Muscle layer of duodenum (tissue), 2 donors: ENCODE measurements around the gene VAPA.
"Not testable (repeated sequence)": the region's sequence is repeated elsewhere in the genome, so short reads cannot be mapped to it uniquely, and the experiment has no call there.

Experiments
- H3K27ac ChIP-seq: one replicate; pipeline ENCODE4 v1.7.0; 2013; ENCODE audit warnings: mild to moderate bottlenecking, low read length
- H3K27me3 ChIP-seq: one replicate; pipeline ENCODE4 v1.7.0; 2013; ENCODE audit warnings: low read depth, mild to moderate bottlenecking, control low read depth, low read length
- H3K36me3 ChIP-seq, 2 donors: one replicate each; pipeline ENCODE4 v1.7.0; 2013; ENCODE audit warnings: low read length in 2 of 2, control low read depth in 1 of 2, mild to moderate bottlenecking in 1 of 2; ENCODE audit not compliant: insufficient read depth in 2 of 2, control insufficient read depth in 1 of 2
- H3K4me1 ChIP-seq, 2 donors: one replicate each; pipeline ENCODE4 v1.7.0; 2013; ENCODE audit warnings: low read length in 2 of 2, mild to moderate bottlenecking in 2 of 2, control low read depth in 1 of 2, moderate library complexity in 1 of 2; ENCODE audit not compliant: insufficient read depth in 2 of 2, control insufficient read depth in 1 of 2
- H3K4me3 ChIP-seq, 2 donors: one replicate each; pipeline ENCODE4 v1.7.0; 2013; ENCODE audit warnings: low read length in 2 of 2, low read depth in 1 of 2, mild to moderate bottlenecking in 1 of 2
- H3K9me3 ChIP-seq, 2 donors: one replicate each; pipeline ENCODE4 v1.7.0; 2013; ENCODE audit warnings: low read length in 2 of 2, control low read depth in 1 of 2, mild to moderate bottlenecking in 1 of 2; ENCODE audit not compliant: control insufficient read depth in 1 of 2
- donor health status: healthy.

VAPA gene

GRCh38 chr18:9906481-9906880 is 7.3 kb upstream of the VAPA start:
- H3K27ac ChIP-seq, result no peak overlapping the region
- H3K9me3 ChIP-seq, result no peaks in the 10 kb centered on the region
- no peaks in the 10 kb centered on the region for H3K27me3 ChIP-seq
- H3K4me3 ChIP-seq, result no peak overlapping the region
- no peaks in the 10 kb centered on the region for H3K36me3 ChIP-seq
- H3K4me1 ChIP-seq, result no peaks in the 10 kb centered on the region

GRCh38 chr18:9907867-9908266 is 5.9 kb upstream of the VAPA start:
- H3K27ac ChIP-seq, result no peak overlapping the region
- H3K4me1 ChIP-seq, result no peaks in the 10 kb centered on the region
- H3K27me3 ChIP-seq, result no peaks in the 10 kb centered on the region
- H3K9me3 ChIP-seq, result no peaks in the 10 kb centered on the region
- H3K36me3 ChIP-seq, result no peaks in the 10 kb centered on the region
- no peak overlapping the region for H3K4me3 ChIP-seq

GRCh38 chr18:9910071-9910470 is 3.7 kb upstream of the VAPA start:
- no peaks in the 10 kb centered on the region for H3K9me3 ChIP-seq
- H3K4me3 ChIP-seq, result no peak overlapping the region
- no peaks in the 10 kb centered on the region for H3K27me3 ChIP-seq
- H3K4me1 ChIP-seq, result no peaks in the 10 kb centered on the region
- no peak overlapping the region for H3K27ac ChIP-seq
- H3K36me3 ChIP-seq, result peaks cover 0 to 10% of the 10 kb centered on the region in 2 donors

GRCh38 chr18:9910661-9911060 is 3.2 kb upstream of the VAPA start:
- Histone ChIP-seq H3K27ac (no peak overlapping the region), H3K9me3 (no peaks in the 10 kb centered on the region), H3K4me1 (no peaks in the 10 kb centered on the region), H3K4me3 (no peak overlapping the region), H3K36me3 (peaks cover 0 to 15% of the 10 kb centered on the region in 2 donors), H3K27me3 (no peaks in the 10 kb centered on the region)

- Histone ChIP-seq H3K9me3 (no peaks in the 10 kb centered on the region), H3K27ac (no peak overlapping the region), H3K36me3 (peaks cover 0 to 15% of the 10 kb centered on the region in 2 donors), H3K27me3 (no peaks in the 10 kb centered on the region), H3K4me1 (no peaks in the 10 kb centered on the region), H3K4me3 (no peak overlapping the region)
Observed at GRCh38 chr18:9911226-9911625, 2.6 kb upstream of the VAPA start.

- not testable (repeated sequence) for H3K4me3 ChIP-seq, H3K27me3 ChIP-seq, H3K27ac ChIP-seq, H3K9me3 ChIP-seq, H3K4me1 ChIP-seq
- peaks cover 0 to 15% of the 10 kb centered on the region in 2 donors for H3K36me3 ChIP-seq
Observed at GRCh38 chr18:9912285-9912684, 1.5 kb upstream of the VAPA start.

- Histone ChIP-seq H3K36me3 (peaks cover 0 to 15% of the 10 kb centered on the region in 2 donors), H3K4me1 (peaks cover 3 to 17% of the 10 kb centered on the region in 2 donors), H3K27ac (peak overlapping the region; percentile 94), H3K4me3 (peak overlapping the region; percentile 68 to 88), H3K9me3 (no peaks in the 10 kb centered on the region), H3K27me3 (no peaks in the 10 kb centered on the region)
Observed at GRCh38 chr18:9913151-9913525, 678 bp upstream of the VAPA start.

- no peaks in the 10 kb centered on the region for H3K27me3 ChIP-seq
- no peaks in the 10 kb centered on the region for H3K9me3 ChIP-seq
- H3K36me3 ChIP-seq, result peaks cover 0 to 15% of the 10 kb centered on the region in 2 donors
Observed at GRCh38 chr18:9914334-9914583, 443 bp downstream of the VAPA start.

GRCh38 chr18:9914584-9915290 is 921 bp downstream of the VAPA start:
- Histone ChIP-seq H3K9me3 (no peaks in the 10 kb centered on the region), H3K27ac (peak overlapping the region; percentile 96), H3K4me3 (peak overlapping the region; percentile 83 to 96), H3K36me3 (peaks cover 0 to 15% of the 10 kb centered on the region in 2 donors), H3K4me1 (peaks cover 11 to 33% of the 10 kb centered on the region in 2 donors), H3K27me3 (no peaks in the 10 kb centered on the region)

More at GRCh38 chr18:9914334-9914583, 443 bp downstream of the VAPA start:
- H3K4me1 ChIP-seq, result peaks cover 8 to 29% of the 10 kb centered on the region in 2 donors
- H3K27ac ChIP-seq, result peak overlapping the region; percentile 94
- H3K4me3 ChIP-seq, result peak overlapping the region; percentile 47 to 68

- peaks cover 15 to 41% of the 10 kb centered on the region in 2 donors for H3K4me1 ChIP-seq
- H3K9me3 ChIP-seq, result no peaks in the 10 kb centered on the region
- H3K27me3 ChIP-seq, result no peaks in the 10 kb centered on the region
- H3K4me3 ChIP-seq, result peak overlapping the region; percentile 83 to 96
- H3K27ac ChIP-seq, result peak overlapping the region; percentile 96
- peaks cover 0 to 15% of the 10 kb centered on the region in 2 donors for H3K36me3 ChIP-seq
Observed at GRCh38 chr18:9915291-9916076, 1.7 kb downstream of the VAPA start.

GRCh38 chr18:9916077-9916639 is 2.3 kb downstream of the VAPA start:
- Histone ChIP-seq H3K4me3 (peak overlapping the region; percentile 83 to 96), H3K36me3 (peaks cover 0 to 15% of the 10 kb centered on the region in 2 donors), H3K27ac (peak overlapping the region; percentile 96), H3K27me3 (no peaks in the 10 kb centered on the region), H3K9me3 (no peaks in the 10 kb centered on the region), H3K4me1 (peaks cover 21 to 48% of the 10 kb centered on the region in 2 donors)
